NB4 (cell line): ENCODE data around the gene RELA.
"Not testable (repeated sequence)": the region's sequence is repeated elsewhere in the genome, so short reads cannot be mapped to it uniquely, and the experiment has no call there.

Source experiments
- DNase-seq: peaks from one replicate; pipeline ENCODE4 v3.0.0; 2010; ENCODE audit warnings: low read depth
- H3K4me3 ChIP-seq: one replicate; pipeline ENCODE4 v1.5.1; 2011; ENCODE audit warnings: mild to moderate bottlenecking, low read depth, low read length, moderate library complexity
- MAX ChIP-seq: IDR thresholded peaks from 2 replicates; pipeline ENCODE4 v1.6.1; 2011; ENCODE audit warnings: low read depth, low read length
- MYC ChIP-seq: IDR thresholded peaks from 2 replicates; pipeline ENCODE4 v1.6.1; 2011; ENCODE audit warnings: low read depth, low read length
- POLR2A ChIP-seq: IDR thresholded peaks from 2 replicates; pipeline ENCODE4 v1.6.1; 2011; ENCODE audit warnings: mild to moderate bottlenecking; ENCODE audit not compliant: insufficient read length; ENCODE audit errors: extremely low read depth
- TF ChIP-seq, protein P1 (sequence below): IDR thresholded peaks from one replicate; pipeline ENCODE4 v1.5.1; 2012; ENCODE audit warnings: low read depth, low read length

Gene RELA

DNA sequence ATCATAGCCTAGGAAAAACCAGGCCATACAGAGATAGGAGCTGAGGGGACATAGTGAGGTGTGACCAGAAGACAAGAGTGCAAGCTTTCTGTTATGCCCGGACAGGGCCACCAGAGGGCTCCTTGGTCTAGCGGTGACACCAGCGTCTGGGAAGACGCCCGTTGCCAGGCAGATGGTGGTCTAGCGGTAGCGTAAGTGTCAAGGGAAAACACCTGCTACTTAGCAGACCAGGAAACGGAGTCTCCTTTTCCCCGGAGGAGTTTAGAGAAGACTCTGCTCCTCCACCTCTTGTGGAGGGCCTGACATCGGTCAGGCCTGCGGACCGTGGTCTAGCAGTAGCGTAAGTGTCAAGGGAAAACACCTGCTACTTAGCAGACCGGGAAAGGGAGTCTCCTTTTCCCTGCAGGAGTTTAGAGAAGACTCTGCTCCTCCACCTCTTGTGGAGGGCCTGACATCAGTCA is 43.6 kb upstream of the RELA start:
- TF ChIP-seq, protein P1, sequence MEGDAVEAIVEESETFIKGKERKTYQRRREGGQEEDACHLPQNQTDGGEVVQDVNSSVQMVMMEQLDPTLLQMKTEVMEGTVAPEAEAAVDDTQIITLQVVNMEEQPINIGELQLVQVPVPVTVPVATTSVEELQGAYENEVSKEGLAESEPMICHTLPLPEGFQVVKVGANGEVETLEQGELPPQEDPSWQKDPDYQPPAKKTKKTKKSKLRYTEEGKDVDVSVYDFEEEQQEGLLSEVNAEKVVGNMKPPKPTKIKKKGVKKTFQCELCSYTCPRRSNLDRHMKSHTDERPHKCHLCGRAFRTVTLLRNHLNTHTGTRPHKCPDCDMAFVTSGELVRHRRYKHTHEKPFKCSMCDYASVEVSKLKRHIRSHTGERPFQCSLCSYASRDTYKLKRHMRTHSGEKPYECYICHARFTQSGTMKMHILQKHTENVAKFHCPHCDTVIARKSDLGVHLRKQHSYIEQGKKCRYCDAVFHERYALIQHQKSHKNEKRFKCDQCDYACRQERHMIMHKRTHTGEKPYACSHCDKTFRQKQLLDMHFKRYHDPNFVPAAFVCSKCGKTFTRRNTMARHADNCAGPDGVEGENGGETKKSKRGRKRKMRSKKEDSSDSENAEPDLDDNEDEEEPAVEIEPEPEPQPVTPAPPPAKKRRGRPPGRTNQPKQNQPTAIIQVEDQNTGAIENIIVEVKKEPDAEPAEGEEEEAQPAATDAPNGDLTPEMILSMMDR = peak; percentile 51
- not testable (repeated sequence) for H3K4me3 ChIP-seq
- DNase-seq = peak; percentile 77

- DNase-seq = no peak
- H3K4me3 ChIP-seq = no peak overlapping the region
- TF ChIP-seq, protein P1 = no peak
- TF ChIP-seq MYC (no peak), MAX (no peak)
Observed at GRCh38 chr11:65703846-65704245, 41.1 kb upstream of the RELA start.

- DNase-seq = no peak
- H3K4me3 ChIP-seq = no peak overlapping the region
- TF ChIP-seq MYC (no peak), POLR2A (no peak), MAX (no peak)
- TF ChIP-seq, protein P1 = no peak
Observed at GRCh38 chr11:65701686-65702085, 39.0 kb upstream of the RELA start.

DNA sequence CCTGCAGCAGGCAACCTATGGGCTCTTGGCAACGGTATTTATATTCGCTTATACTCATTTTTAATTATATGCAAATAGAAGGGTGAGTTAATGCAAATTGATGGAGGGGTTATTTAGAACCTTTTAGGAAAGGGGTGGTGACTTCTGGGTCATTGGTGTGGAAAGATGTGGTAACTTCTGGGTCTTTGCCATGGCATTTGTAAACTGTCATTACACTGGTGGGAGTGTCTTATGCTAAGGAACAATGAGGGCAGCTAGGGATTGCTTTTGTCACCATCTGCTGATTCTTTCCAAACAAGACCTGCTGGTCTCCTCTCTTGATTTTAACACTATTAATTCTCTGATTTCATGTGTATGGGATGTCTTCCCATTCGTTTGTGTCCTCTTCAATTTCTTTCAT is 37.7 kb upstream of the RELA start:
- DNase-seq = no peak
- TF ChIP-seq POLR2A (no peak), MAX (no peak), MYC (no peak)
- TF ChIP-seq, protein P1 = no peak
- no peak overlapping the region for H3K4me3 ChIP-seq

DNA sequence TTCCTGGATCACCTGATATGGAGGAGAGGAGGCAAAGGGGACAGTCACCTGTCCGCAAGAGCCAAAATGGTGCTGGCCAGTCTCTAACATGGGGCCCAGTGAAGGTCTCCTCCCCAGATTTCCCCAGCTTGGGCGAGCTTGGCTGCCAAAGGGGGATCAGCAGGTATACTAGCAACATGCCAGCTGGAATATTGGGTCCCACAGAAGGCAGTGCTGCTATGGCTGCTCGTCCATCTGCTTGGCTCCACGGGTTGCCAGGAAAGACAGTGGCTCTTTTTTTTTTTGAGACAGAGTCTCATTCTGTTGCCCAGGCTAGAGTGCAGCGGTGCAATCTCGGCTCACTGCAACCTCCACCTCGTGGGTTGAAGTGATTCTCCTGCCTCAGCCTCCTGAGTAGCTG is 36.6 kb upstream of the RELA start:
- no peak for DNase-seq
- TF ChIP-seq, protein P1 = no peak
- TF ChIP-seq POLR2A (no peak), MYC (no peak), MAX (no peak)

DNA sequence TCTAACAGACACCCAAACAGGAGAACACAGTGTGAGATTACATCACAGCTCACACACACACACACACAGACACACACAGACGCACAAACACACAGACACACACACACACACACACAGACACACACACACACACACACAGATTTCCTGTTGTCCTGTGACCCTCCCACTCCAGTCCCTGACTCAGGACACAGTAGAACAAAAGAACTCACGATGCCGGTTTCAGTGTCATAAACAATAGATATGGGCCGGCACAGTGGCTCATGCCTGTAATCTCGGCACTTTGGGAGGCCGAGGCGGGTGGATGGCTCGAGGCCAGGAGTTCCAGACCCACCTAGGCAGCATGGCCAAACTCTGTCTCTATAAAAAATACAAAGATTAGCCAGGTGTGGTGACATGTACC is 35.5 kb upstream of the RELA start:
- TF ChIP-seq POLR2A (no peak), MYC (no peak), MAX (no peak)
- TF ChIP-seq, protein P1 = no peak
- H3K4me3 ChIP-seq = no peak overlapping the region
- DNase-seq = no peak

More for the DNA sequence above, 36.6 kb upstream of the RELA start:
- no peak overlapping the region for H3K4me3 ChIP-seq
